ENCODE data around the gene CACNA2D3. TPM values are rescaled to one million over a fixed set of nuclear protein-coding genes. Genes with fewer than 3 reads are reported as not detected.

CACNA2D3 gene
- polyA plus RNA-seq, 1 donor from 2014 or later: 26.2 TPM

DNA sequence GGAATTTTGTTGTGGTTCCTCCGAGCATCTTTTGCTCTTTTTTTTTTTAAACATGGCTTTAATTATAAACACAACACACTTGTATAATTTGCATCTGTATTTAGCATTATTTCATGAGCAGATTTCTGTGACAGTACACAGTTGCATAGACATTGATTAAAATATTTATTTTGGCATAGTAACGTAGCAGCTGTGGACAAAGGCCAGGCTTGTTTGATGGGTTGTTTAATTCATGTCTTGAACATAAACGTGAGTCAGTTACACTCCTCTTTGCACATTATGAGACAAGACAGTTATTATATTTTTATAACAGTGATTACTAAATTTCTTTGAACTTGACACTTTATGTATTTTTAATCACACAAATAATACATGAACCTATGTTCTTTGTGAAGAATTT lies 182.5 kb downstream of the CACNA2D3 start:
- Histone ChIP-seq H3K4me2 (ENCODE audit: low read length) (no peak overlapping the region), H3K79me2 (replicated peaks; ENCODE audit: insufficient read depth, low read length) (no peaks in the 10 kb centered on the region), H3K9me3 (ENCODE audit: low read length) (no peaks in the 10 kb centered on the region), H3K27me3 (ENCODE audit: insufficient read depth, low read depth, low read length) (no peaks in the 10 kb centered on the region), H3K27ac (ENCODE audit: low read length) (no peak overlapping the region), H3K9ac (ENCODE audit: low read length) (no peak overlapping the region), H3F3A (ENCODE audit: insufficient read depth, low read length, poor library complexity, severe bottlenecking) (no peaks in the 10 kb centered on the region), H3K36me3 (ENCODE audit: insufficient read depth, low read length) (no peaks in the 10 kb centered on the region), H4K20me1 (ENCODE audit: insufficient read depth) (no peaks in the 10 kb centered on the region), H3K9me2 (ENCODE audit: insufficient read depth, low read length) (no peaks in the 10 kb centered on the region), H3K4me3 (ENCODE audit: low read length) (no peak overlapping the region), H2AFZ (ENCODE audit: low read depth, low read length) (no peak overlapping the region)
- no peak for TF ChIP-seq EZH2 (IDR thresholded peaks at IDR 0.05; ENCODE audit: borderline replicate concordance, insufficient read depth, low read length, poor library complexity, severe bottlenecking)
- TF ChIP-seq EP300 (conservative IDR thresholded peaks at IDR 0.05; ENCODE audit: poor library complexity, severe bottlenecking): no peak
- no peak for TF ChIP-seq RAD21 (conservative IDR thresholded peaks at IDR 0.05)
- no peak for TF ChIP-seq SMC3 (conservative IDR thresholded peaks at IDR 0.05; ENCODE audit: poor library complexity)
- TF ChIP-seq, protein P1, sequence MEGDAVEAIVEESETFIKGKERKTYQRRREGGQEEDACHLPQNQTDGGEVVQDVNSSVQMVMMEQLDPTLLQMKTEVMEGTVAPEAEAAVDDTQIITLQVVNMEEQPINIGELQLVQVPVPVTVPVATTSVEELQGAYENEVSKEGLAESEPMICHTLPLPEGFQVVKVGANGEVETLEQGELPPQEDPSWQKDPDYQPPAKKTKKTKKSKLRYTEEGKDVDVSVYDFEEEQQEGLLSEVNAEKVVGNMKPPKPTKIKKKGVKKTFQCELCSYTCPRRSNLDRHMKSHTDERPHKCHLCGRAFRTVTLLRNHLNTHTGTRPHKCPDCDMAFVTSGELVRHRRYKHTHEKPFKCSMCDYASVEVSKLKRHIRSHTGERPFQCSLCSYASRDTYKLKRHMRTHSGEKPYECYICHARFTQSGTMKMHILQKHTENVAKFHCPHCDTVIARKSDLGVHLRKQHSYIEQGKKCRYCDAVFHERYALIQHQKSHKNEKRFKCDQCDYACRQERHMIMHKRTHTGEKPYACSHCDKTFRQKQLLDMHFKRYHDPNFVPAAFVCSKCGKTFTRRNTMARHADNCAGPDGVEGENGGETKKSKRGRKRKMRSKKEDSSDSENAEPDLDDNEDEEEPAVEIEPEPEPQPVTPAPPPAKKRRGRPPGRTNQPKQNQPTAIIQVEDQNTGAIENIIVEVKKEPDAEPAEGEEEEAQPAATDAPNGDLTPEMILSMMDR (IDR thresholded peaks at IDR 0.05; ENCODE audit: poor library complexity, severe bottlenecking): no peak
- TF ChIP-seq POLR2AphosphoS5 (IDR thresholded peaks at IDR 0.05): no peak
- TF ChIP-seq, protein P2, sequence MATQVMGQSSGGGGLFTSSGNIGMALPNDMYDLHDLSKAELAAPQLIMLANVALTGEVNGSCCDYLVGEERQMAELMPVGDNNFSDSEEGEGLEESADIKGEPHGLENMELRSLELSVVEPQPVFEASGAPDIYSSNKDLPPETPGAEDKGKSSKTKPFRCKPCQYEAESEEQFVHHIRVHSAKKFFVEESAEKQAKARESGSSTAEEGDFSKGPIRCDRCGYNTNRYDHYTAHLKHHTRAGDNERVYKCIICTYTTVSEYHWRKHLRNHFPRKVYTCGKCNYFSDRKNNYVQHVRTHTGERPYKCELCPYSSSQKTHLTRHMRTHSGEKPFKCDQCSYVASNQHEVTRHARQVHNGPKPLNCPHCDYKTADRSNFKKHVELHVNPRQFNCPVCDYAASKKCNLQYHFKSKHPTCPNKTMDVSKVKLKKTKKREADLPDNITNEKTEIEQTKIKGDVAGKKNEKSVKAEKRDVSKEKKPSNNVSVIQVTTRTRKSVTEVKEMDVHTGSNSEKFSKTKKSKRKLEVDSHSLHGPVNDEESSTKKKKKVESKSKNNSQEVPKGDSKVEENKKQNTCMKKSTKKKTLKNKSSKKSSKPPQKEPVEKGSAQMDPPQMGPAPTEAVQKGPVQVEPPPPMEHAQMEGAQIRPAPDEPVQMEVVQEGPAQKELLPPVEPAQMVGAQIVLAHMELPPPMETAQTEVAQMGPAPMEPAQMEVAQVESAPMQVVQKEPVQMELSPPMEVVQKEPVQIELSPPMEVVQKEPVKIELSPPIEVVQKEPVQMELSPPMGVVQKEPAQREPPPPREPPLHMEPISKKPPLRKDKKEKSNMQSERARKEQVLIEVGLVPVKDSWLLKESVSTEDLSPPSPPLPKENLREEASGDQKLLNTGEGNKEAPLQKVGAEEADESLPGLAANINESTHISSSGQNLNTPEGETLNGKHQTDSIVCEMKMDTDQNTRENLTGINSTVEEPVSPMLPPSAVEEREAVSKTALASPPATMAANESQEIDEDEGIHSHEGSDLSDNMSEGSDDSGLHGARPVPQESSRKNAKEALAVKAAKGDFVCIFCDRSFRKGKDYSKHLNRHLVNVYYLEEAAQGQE (IDR thresholded peaks at IDR 0.05; ENCODE audit: borderline replicate concordance): no peak
- TF ChIP-seq MXI1 (conservative IDR thresholded peaks at IDR 0.05; ENCODE audit: poor library complexity, severe bottlenecking): no peak
- TF ChIP-seq TAF1 (IDR thresholded peaks at IDR 0.05; ENCODE audit: low read depth): no peak

DNA sequence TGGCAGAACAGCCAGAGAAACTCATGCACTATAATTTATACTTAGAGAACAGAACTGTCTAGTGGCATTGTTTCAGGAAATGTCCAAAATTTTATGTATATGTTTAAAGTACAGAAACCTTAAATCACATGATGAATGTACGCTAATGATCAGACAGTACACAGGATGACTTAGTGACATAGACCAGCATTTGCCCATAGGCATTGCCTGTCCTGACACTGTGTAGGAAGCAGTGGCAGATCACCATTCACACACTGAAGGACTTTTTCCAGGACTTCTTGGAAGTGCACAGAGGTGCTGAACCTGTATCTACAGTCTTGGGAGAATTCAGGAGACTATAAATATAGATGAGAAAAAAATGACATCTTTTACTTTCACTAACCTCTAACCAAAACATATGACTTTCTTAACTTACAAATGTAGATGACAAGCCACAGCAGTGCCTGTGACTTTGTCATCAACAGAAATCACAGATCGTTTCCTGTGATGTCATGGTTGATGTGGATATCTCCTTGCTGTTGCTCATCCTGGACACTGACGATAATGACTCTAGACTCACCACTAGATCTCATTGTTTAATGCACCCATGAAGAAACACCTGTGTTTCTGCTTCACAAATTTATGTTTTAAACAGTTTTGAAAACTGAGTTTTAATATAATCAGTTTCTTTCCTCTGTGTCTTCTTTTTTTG lies 183.2 kb downstream of the CACNA2D3 start:
- TF ChIP-seq, protein P1 (IDR thresholded peaks at IDR 0.05; ENCODE audit: poor library complexity, severe bottlenecking): no peak
- no peak for TF ChIP-seq SMC3 (conservative IDR thresholded peaks at IDR 0.05; ENCODE audit: poor library complexity)
- TF ChIP-seq, protein P2 (IDR thresholded peaks at IDR 0.05; ENCODE audit: borderline replicate concordance): no peak
- H3K4me3 ChIP-seq (ENCODE audit: low read length): no peak overlapping the region
- H3K9me2 ChIP-seq (ENCODE audit: insufficient read depth, low read length): no peaks in the 10 kb centered on the region
- H3K27me3 ChIP-seq (ENCODE audit: insufficient read depth, low read depth, low read length): no peaks in the 10 kb centered on the region
- no peak overlapping the region for H2AFZ ChIP-seq (ENCODE audit: low read depth, low read length)
- no peak overlapping the region for H3K27ac ChIP-seq (ENCODE audit: low read length)
- no peak overlapping the region for H3K4me2 ChIP-seq (ENCODE audit: low read length)
- H3F3A ChIP-seq (ENCODE audit: insufficient read depth, low read length, poor library complexity, severe bottlenecking): no peaks in the 10 kb centered on the region
- H3K36me3 ChIP-seq (ENCODE audit: insufficient read depth, low read length): no peaks in the 10 kb centered on the region
- H3K9me3 ChIP-seq (ENCODE audit: low read length): no peaks in the 10 kb centered on the region
- no peak overlapping the region for H3K9ac ChIP-seq (ENCODE audit: low read length)
- H3K79me2 ChIP-seq (replicated peaks; ENCODE audit: insufficient read depth, low read length): no peaks in the 10 kb centered on the region
- no peaks in the 10 kb centered on the region for H4K20me1 ChIP-seq (ENCODE audit: insufficient read depth)

Measured in neural cell (in vitro differentiated cells).